HEK293T (cell line): Measurements from ENCODE around the gene SPSB1.

Experiments used
- CTCF ChIA-PET: fragments of 350-600 bp; formaldehyde crosslinking; extraction: SDS; loops from one replicate; lab custom pipeline; 2021; ENCODE audit warnings: antibody characterized with exemption, inconsistent platforms; lab: Yijun Ruan, JAX
- POLR2A ChIA-PET: fragments of 350-600 bp; formaldehyde crosslinking; extraction: SDS; loops from one replicate; lab custom pipeline; 2020; ENCODE audit warnings: antibody characterized with exemption, inconsistent platforms; lab: Yijun Ruan, JAX
- DNase-seq: peaks from one replicate; pipeline ENCODE4 v3.0.0; 2012; ENCODE audit warnings: mixed read lengths; ENCODE audit errors: extremely low spot score
- ARNT ChIP-seq: fragments of 450-650 bp; IDR thresholded peaks from 2 replicates; pipeline ENCODE4 v1.6.1; 2017; ENCODE audit warnings: mild to moderate bottlenecking
- BHLHE40 ChIP-seq: fragments of 450-650 bp; IDR thresholded peaks from 2 replicates; pipeline ENCODE4 v1.6.1; 2016; ENCODE audit warnings: mild to moderate bottlenecking, moderate library complexity, borderline replicate concordance
- CTBP1 ChIP-seq: fragments of 450-650 bp; IDR thresholded peaks from 2 replicates; pipeline ENCODE4 v1.6.1; 2016; ENCODE audit warnings: borderline replicate concordance
- ELF4 ChIP-seq: fragments of 450-650 bp; IDR thresholded peaks from 2 replicates; pipeline ENCODE4 v1.6.1; 2017; ENCODE audit warnings: antibody characterized with exemption
- FOXA1 ChIP-seq: fragments of 450-650 bp; IDR thresholded peaks from 2 replicates; pipeline ENCODE4 v1.6.1; 2016; ENCODE audit warnings: mild to moderate bottlenecking
- FOXK2 ChIP-seq: fragments of 450-650 bp; IDR thresholded peaks from 2 replicates; pipeline ENCODE4 v1.6.1; 2016; ENCODE audit warnings: mild to moderate bottlenecking
- FOXM1 ChIP-seq: fragments of 450-650 bp; IDR thresholded peaks from 2 replicates; pipeline ENCODE4 v1.6.1; 2017; ENCODE audit warnings: mild to moderate bottlenecking, borderline replicate concordance
- HDGF ChIP-seq: fragments of 450-650 bp; IDR thresholded peaks from 2 replicates; pipeline ENCODE4 v1.6.1; 2017; ENCODE audit warnings: antibody characterized with exemption, borderline replicate concordance
- LEF1 ChIP-seq: fragments of 450-650 bp; IDR thresholded peaks from 2 replicates; pipeline ENCODE4 v1.6.1; 2017; ENCODE audit warnings: mild to moderate bottlenecking, borderline replicate concordance
- NFRKB ChIP-seq: fragments of 450-650 bp; IDR thresholded peaks from 2 replicates; pipeline ENCODE4 v1.6.1; 2016; ENCODE audit warnings: mild to moderate bottlenecking, moderate library complexity
- PKNOX1 ChIP-seq: fragments of 450-650 bp; IDR thresholded peaks from 2 replicates; pipeline ENCODE4 v1.6.1; 2016
- SP1 ChIP-seq: fragments of 450-650 bp; IDR thresholded peaks from 2 replicates; pipeline ENCODE4 v1.6.1; 2017
- SUZ12 ChIP-seq: fragments of 450-650 bp; IDR thresholded peaks from 2 replicates; pipeline ENCODE4 v1.6.1; 2016; ENCODE audit warnings: mild to moderate bottlenecking
- TARDBP ChIP-seq: fragments of 450-650 bp; IDR thresholded peaks from 2 replicates; pipeline ENCODE4 v1.6.1; 2016
- ZNF384 ChIP-seq: fragments of 450-650 bp; IDR thresholded peaks from 2 replicates; pipeline ENCODE4 v1.6.1; 2016

Gene SPSB1

GRCh38 chr1:9416918-9417500 lies 124.3 kb downstream of the SPSB1 start:
- POLR2A ChIA-PET, result interaction anchor here (2.0 kb wide), 1 partner anchor 12 kb away, joined by 6 read pairs; no protein-coding TSS in a partner anchor
- DNase-seq, result no peak
- TF ChIP-seq HDGF (no peak), SUZ12 (no peak), ARNT (no peak), CTBP1 (no peak), PKNOX1 (no peak), TARDBP (no peak)
- CTCF ChIA-PET, result no interaction called here

- CTCF ChIA-PET, result no interaction called here
- POLR2A ChIA-PET, result interaction anchor here (1.4 to 2.0 kb wide), 2 partner anchors 9 to 11 kb away, joined by 6 read pairs; no protein-coding TSS in a partner anchor
- TF ChIP-seq TARDBP (no peak), ELF4 (no peak), BHLHE40 (no peak), ZNF384 (no peak), FOXA1 (no peak), FOXK2 (no peak), HDGF (no peak), LEF1 (no peak), SUZ12 (no peak), NFRKB (no peak), ARNT (no peak), FOXM1 (no peak), PKNOX1 (no peak), CTBP1 (no peak), SP1 (no peak)
- no peak for DNase-seq
Measured at GRCh38 chr1:9417695-9418094, 125.0 kb downstream of the SPSB1 start.

GRCh38 chr1:9418851-9419250 lies 126.2 kb downstream of the SPSB1 start:
- POLR2A ChIA-PET, result interaction anchor here (1.4 to 2.0 kb wide), 2 partner anchors 8 to 10 kb away, joined by 6 read pairs; no protein-coding TSS in a partner anchor
- DNase-seq, result no peak
- TF ChIP-seq FOXK2 (no peak), BHLHE40 (no peak)
- CTCF ChIA-PET, result no interaction called here
